Left ventricle myocardium inferior (tissue), 1 donor: ENCODE results near the gene DLX2. TPM values are rescaled to one million over a fixed set of nuclear protein-coding genes. Genes with fewer than 3 reads are reported as not detected.

Experiments
- DNase-seq: peaks from one replicate; pipeline ENCODE4 v3.0.0-alpha.2; 2020
- H3K27ac ChIP-seq: fragments of 200-600 bp; replicated peaks from 2 replicates; pipeline ENCODE4 v1.8.0; 2021
- H3K27me3 ChIP-seq: fragments of 200-600 bp; 2 replicates; pipeline ENCODE4 v1.8.0; 2021; ENCODE audit warnings: low read depth
- H3K36me3 ChIP-seq: fragments of 200-600 bp; 2 replicates; pipeline ENCODE4 v1.8.0; 2021
- H3K4me1 ChIP-seq: fragments of 200-600 bp; 2 replicates; pipeline ENCODE4 v1.8.0; 2021
- H3K4me3 ChIP-seq: fragments of 200-600 bp; 2 replicates; pipeline ENCODE4 v1.8.0; 2021; ENCODE audit warnings: mild to moderate bottlenecking, moderate library complexity
- H3K9me3 ChIP-seq: fragments of 200-600 bp; replicated peaks from 2 replicates; pipeline ENCODE4 v1.8.0; 2021
- intact Hi-C: fragments of 100-400 bp; cut with micrococcal nuclease; formaldehyde crosslinking; loops from one replicate; pipeline ENCODE4 v1.11.0; 2022
- total RNA-seq: library from RNA; stranded (reverse); fragmentation: NEBNext Ultra II Directional; extraction: Animal tissue kit (Norgen Biotek cat#: 25700); gene quantifications from one replicate; pipeline ENCODE4 v1.2.1, GENCODE V29; 2021
- TF ChIP-seq, protein P1 (sequence below): fragments of 200-600 bp; IDR thresholded peaks from 2 replicates; pipeline ENCODE4 v1.8.0; 2021; ENCODE audit warnings: antibody characterized with exemption, mild to moderate bottlenecking, borderline replicate concordance
- donor health status: DM: no; HTN: yes; CAD: no; lungs with severe emphysema.

DLX2 gene
- total RNA-seq, 1 donor from 2014 or later = not detected

DNA sequence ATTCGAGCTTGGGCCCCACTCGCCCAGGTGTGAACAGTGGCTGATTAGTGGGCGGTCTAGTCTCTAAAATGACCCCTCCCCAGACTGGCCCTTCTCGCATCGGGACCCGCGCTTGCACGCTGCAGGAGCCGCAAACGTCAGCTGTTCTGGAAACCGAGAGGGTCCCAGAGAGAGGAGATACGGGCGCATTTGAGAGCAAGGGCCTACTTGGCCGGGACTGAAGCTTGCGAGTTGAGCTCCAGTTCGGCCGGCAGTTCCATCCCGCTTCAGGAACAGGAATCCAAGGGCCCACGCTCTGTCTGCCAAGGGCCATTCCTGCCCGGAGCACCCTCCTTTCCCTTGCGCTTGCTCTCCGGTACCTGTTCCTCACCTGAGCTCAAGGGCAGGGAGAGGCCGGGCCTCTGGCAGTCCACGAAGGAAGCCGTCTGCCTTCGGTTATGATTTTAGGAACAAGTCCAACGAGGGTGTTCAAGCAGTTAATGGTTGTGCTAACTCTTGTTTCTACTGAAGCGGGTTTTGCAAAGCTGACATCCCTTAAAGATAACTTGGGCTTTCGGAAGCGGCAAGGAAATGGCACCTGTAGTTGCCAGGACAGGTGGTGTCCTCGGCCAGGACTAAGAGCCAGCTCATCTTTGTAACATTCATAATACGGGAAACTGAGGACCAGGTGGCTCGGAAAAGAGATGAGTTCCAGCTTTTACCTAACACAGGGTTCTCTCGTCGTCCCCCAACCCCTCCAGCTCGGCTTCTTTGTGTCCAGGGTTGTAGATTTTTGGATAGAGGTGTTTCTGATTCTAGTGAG lies 21.3 kb downstream of the DLX2 start:
- DNase-seq = no peak
- Histone ChIP-seq H3K4me3 (no peak overlapping the region), H3K9me3 (no peaks in the 10 kb centered on the region), H3K4me1 (peaks cover 36% of the 10 kb centered on the region), H3K36me3 (no peaks in the 10 kb centered on the region), H3K27ac (no peak overlapping the region), H3K27me3 (peaks cover 86% of the 10 kb centered on the region)
- TF ChIP-seq, protein P1, sequence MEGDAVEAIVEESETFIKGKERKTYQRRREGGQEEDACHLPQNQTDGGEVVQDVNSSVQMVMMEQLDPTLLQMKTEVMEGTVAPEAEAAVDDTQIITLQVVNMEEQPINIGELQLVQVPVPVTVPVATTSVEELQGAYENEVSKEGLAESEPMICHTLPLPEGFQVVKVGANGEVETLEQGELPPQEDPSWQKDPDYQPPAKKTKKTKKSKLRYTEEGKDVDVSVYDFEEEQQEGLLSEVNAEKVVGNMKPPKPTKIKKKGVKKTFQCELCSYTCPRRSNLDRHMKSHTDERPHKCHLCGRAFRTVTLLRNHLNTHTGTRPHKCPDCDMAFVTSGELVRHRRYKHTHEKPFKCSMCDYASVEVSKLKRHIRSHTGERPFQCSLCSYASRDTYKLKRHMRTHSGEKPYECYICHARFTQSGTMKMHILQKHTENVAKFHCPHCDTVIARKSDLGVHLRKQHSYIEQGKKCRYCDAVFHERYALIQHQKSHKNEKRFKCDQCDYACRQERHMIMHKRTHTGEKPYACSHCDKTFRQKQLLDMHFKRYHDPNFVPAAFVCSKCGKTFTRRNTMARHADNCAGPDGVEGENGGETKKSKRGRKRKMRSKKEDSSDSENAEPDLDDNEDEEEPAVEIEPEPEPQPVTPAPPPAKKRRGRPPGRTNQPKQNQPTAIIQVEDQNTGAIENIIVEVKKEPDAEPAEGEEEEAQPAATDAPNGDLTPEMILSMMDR = no peak
- intact Hi-C loops = no loop called here

DNA sequence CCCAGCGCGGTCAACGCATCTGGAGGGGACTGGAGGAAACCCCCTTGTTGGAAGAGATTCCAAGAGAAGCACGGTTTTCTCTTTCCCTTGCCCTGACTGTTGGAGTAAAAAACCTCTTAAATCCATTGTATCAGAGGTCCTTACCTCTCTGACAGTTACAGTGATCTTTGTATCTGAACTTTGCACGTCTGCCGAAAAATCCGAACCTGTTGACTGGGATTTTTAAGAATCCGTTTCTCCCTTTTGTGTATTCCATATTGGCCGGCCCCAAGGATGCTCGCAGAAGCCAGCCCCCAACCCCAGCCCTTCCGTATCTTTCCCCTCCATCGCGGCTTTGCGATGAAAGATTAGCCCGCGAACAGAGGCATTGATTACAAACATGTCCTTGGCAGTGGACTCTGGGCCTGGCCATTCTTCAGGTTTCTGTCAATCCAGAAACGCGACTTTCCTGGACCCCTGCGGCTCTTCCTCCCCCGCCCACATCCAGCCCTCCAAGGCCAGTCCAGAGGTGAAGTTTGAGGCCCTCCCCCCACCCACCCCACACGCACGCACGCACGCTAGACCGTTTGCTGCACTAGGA lies 22.0 kb downstream of the DLX2 start:
- Histone ChIP-seq H3K36me3 (no peaks in the 10 kb centered on the region), H3K27ac (no peak overlapping the region), H3K4me1 (peaks cover 29% of the 10 kb centered on the region), H3K4me3 (no peak overlapping the region), H3K9me3 (no peaks in the 10 kb centered on the region), H3K27me3 (peaks cover 81% of the 10 kb centered on the region)
- intact Hi-C loops = no loop called here
- TF ChIP-seq, protein P1 = no peak
- DNase-seq = no peak

DNA sequence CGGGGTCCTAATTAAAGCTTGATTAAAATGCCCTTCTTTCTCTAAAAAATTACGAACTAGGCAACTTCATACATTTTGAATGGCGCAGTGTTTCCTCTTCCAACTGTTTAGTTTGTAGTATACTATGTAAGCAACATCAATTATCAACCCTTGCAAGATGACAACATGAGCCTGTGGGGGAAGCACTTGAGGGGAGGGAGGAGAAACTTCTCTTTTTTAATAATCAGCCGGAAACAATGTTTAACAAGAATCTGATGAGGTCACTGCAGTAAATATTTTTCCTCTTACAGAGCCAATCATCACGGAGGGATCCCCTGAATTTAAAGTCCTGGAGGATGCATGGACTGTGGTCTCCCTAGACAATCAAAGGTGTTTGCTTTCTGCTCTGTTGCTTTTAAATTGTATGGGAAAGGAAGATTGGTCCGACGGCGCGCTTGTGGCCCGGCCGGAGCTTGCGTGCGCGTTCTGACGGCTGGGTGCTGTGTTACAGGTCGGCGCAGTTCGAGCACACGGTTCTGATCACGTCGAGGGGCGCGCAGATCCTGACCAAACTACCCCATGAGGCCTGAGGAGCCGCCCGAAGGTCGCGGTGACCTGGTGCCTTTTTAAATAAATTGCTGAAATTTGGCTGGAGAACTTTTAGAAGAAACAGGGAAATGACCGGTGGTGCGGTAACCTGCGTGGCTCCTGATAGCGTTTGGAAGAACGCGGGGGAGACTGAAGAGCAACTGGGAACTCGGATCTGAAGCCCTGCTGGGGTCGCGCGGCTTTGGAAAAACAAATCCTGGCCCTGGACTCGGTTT lies 22.7 kb downstream of the DLX2 start:
- Histone ChIP-seq H3K27ac (no peak overlapping the region), H3K4me1 (peaks cover 22% of the 10 kb centered on the region), H3K27me3 (peaks cover 77% of the 10 kb centered on the region), H3K36me3 (no peaks in the 10 kb centered on the region), H3K4me3 (no peak overlapping the region), H3K9me3 (no peaks in the 10 kb centered on the region)
- DNase-seq = no peak
- TF ChIP-seq, protein P1 = no peak
- intact Hi-C loops = no loop called here

DNA sequence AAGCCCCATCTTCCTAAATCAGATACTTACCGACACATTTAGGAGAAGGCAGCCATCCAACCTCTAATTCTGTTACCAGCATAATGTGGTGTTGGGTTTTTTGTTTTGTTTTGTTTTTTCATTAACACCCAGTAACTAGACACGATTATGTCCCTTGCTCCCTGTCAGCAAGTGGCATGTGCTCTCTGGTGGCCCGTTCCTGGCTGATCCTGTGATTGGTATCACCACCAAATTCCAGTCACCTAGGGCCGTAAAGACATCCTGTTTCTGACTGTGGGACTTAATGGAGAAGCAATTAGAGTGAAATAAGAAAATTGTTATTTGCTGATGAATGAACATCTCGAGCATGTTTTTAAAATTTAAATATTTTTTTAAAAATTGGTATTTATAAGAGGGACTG lies 23.3 kb downstream of the DLX2 start:
- Histone ChIP-seq H3K4me3 (no peak overlapping the region), H3K27me3 (peaks cover 70% of the 10 kb centered on the region), H3K4me1 (peaks cover 16% of the 10 kb centered on the region), H3K36me3 (no peaks in the 10 kb centered on the region), H3K9me3 (no peaks in the 10 kb centered on the region), H3K27ac (no peak overlapping the region)
- TF ChIP-seq, protein P1 = no peak
- DNase-seq = no peak
- intact Hi-C loops = no loop called here

DNA sequence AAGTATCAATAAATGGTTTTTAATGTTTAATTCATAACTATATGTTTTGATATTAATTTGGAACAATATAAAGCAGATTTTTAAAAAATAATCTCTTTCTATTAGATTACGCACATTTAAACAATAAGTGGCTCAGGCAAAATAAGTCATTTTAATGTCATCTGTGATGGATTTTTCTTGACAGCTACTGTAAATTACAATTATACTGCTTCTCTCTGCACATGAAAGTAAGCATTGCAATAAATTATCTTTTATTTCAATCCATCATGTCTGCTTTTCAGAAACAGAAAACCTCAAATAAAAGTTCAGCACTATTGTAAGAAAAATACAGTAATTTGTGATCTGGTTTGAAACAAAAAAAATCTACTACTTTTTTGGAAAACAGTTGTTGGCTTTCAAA lies 28.4 kb downstream of the DLX2 start:
- Histone ChIP-seq H3K27ac (no peak overlapping the region), H3K4me3 (no peak overlapping the region), H3K36me3 (no peaks in the 10 kb centered on the region), H3K4me1 (no peaks in the 10 kb centered on the region), H3K27me3 (peaks cover 19% of the 10 kb centered on the region), H3K9me3 (no peaks in the 10 kb centered on the region)
- no peak for DNase-seq
- TF ChIP-seq, protein P1 = no peak
- intact Hi-C loops = no loop called here
